ENCODE data around the gene CHST1. TPM values are rescaled to one million over a fixed set of nuclear protein-coding genes. Genes with fewer than 3 reads are reported as not detected.

Gene CHST1
- polyA plus RNA-seq, 1 donor = 3.0 TPM

GRCh38 chr11:45617871-45618601 is 47.4 kb downstream of the CHST1 start:
- H3K27me3 ChIP-seq (ENCODE audit: control insufficient read depth, insufficient read depth, low read length) = no peaks in the 10 kb centered on the region
- H3K4me1 ChIP-seq (ENCODE audit: control insufficient read depth, insufficient read depth, low read length) = no peaks in the 10 kb centered on the region
- no peak overlapping the region for H3K27ac ChIP-seq (ENCODE audit: low read length)
- no peak for DNase-seq
- no CpG with 5 or more reads among the region's 9 CpGs for WGBS (ENCODE audit: insufficient coverage, low lambda C conversion rate)
- peaks cover 10% of the 10 kb centered on the region for H3K9me3 ChIP-seq (ENCODE audit: control insufficient read depth, low read depth, low read length)
- H3K36me3 ChIP-seq (ENCODE audit: control insufficient read depth, insufficient read depth, low read length) = no peaks in the 10 kb centered on the region
- no peak overlapping the region for H3K4me3 ChIP-seq (ENCODE audit: low read length)

- Histone ChIP-seq H3K27ac (ENCODE audit: low read length) (no peak overlapping the region), H3K9me3 (ENCODE audit: control insufficient read depth, low read depth, low read length) (peaks cover 10% of the 10 kb centered on the region), H3K4me1 (ENCODE audit: control insufficient read depth, insufficient read depth, low read length) (no peaks in the 10 kb centered on the region), H3K4me3 (ENCODE audit: low read length) (no peak overlapping the region), H3K27me3 (ENCODE audit: control insufficient read depth, insufficient read depth, low read length) (no peaks in the 10 kb centered on the region), H3K36me3 (ENCODE audit: control insufficient read depth, insufficient read depth, low read length) (no peaks in the 10 kb centered on the region)
- no peak for DNase-seq
- no CpG with 5 or more reads among the region's 8 CpGs for WGBS (ENCODE audit: insufficient coverage, low lambda C conversion rate)
Measured at GRCh38 chr11:45616802-45617549, 48.4 kb downstream of the CHST1 start.

GRCh38 chr11:45615182-45615792 is 50.1 kb downstream of the CHST1 start:
- Histone ChIP-seq H3K27ac (ENCODE audit: low read length) (no peak overlapping the region), H3K4me3 (ENCODE audit: low read length) (no peak overlapping the region), H3K9me3 (ENCODE audit: control insufficient read depth, low read depth, low read length) (peaks cover 4% of the 10 kb centered on the region), H3K27me3 (ENCODE audit: control insufficient read depth, insufficient read depth, low read length) (no peaks in the 10 kb centered on the region), H3K4me1 (ENCODE audit: control insufficient read depth, insufficient read depth, low read length) (no peaks in the 10 kb centered on the region), H3K36me3 (ENCODE audit: control insufficient read depth, insufficient read depth, low read length) (no peaks in the 10 kb centered on the region)
- no peak for DNase-seq
- 57% methylated on average over 1 of the region's 4 CpGs for WGBS (ENCODE audit: insufficient coverage, low lambda C conversion rate)

- WGBS (ENCODE audit: insufficient coverage, low lambda C conversion rate) = 100% methylated on average over 1 of the region's 6 CpGs
- H3K36me3 ChIP-seq (ENCODE audit: control insufficient read depth, insufficient read depth, low read length) = no peaks in the 10 kb centered on the region
Measured at GRCh38 chr11:45614196-45614828, 51.1 kb downstream of the CHST1 start.

GRCh38 chr11:45610627-45611026 is 54.8 kb downstream of the CHST1 start:
- Histone ChIP-seq H3K36me3 (ENCODE audit: control insufficient read depth, insufficient read depth, low read length) (no peaks in the 10 kb centered on the region), H3K27ac (ENCODE audit: low read length) (no peak overlapping the region), H3K9me3 (ENCODE audit: control insufficient read depth, low read depth, low read length) (no peaks in the 10 kb centered on the region), H3K4me1 (ENCODE audit: control insufficient read depth, insufficient read depth, low read length) (no peaks in the 10 kb centered on the region), H3K4me3 (ENCODE audit: low read length) (no peak overlapping the region), H3K27me3 (ENCODE audit: control insufficient read depth, insufficient read depth, low read length) (peaks cover 2% of the 10 kb centered on the region)
- no peak for DNase-seq
- no CpG with 5 or more reads among the region's 3 CpGs for WGBS (ENCODE audit: insufficient coverage, low lambda C conversion rate)

More at GRCh38 chr11:45614196-45614828, 51.1 kb downstream of the CHST1 start:
- Histone ChIP-seq H3K9me3 (ENCODE audit: control insufficient read depth, low read depth, low read length) (no peaks in the 10 kb centered on the region), H3K27ac (ENCODE audit: low read length) (no peak overlapping the region), H3K4me1 (ENCODE audit: control insufficient read depth, insufficient read depth, low read length) (no peaks in the 10 kb centered on the region), H3K27me3 (ENCODE audit: control insufficient read depth, insufficient read depth, low read length) (no peaks in the 10 kb centered on the region), H3K4me3 (ENCODE audit: low read length) (no peak overlapping the region)
- DNase-seq = no peak

GRCh38 chr11:45609902-45610301 is 55.5 kb downstream of the CHST1 start:
- DNase-seq = no peak

GRCh38 chr11:45609337-45609736 is 56.1 kb downstream of the CHST1 start:
- no peak overlapping the region for H3K4me3 ChIP-seq (ENCODE audit: low read length)
- no peaks in the 10 kb centered on the region for H3K36me3 ChIP-seq (ENCODE audit: control insufficient read depth, insufficient read depth, low read length)
- H3K27me3 ChIP-seq (ENCODE audit: control insufficient read depth, insufficient read depth, low read length) = peaks cover 5% of the 10 kb centered on the region
- H3K4me1 ChIP-seq (ENCODE audit: control insufficient read depth, insufficient read depth, low read length) = no peaks in the 10 kb centered on the region
- WGBS (ENCODE audit: insufficient coverage, low lambda C conversion rate) = 100% methylated on average over 2 of the region's 3 CpGs
- H3K9me3 ChIP-seq (ENCODE audit: control insufficient read depth, low read depth, low read length) = no peaks in the 10 kb centered on the region
- DNase-seq = no peak
- no peak overlapping the region for H3K27ac ChIP-seq (ENCODE audit: low read length)

More at GRCh38 chr11:45609902-45610301, 55.5 kb downstream of the CHST1 start:
- Histone ChIP-seq H3K9me3 (ENCODE audit: control insufficient read depth, low read depth, low read length) (no peaks in the 10 kb centered on the region), H3K27ac (ENCODE audit: low read length) (no peak overlapping the region), H3K27me3 (ENCODE audit: control insufficient read depth, insufficient read depth, low read length) (peaks cover 2% of the 10 kb centered on the region), H3K36me3 (ENCODE audit: control insufficient read depth, insufficient read depth, low read length) (no peaks in the 10 kb centered on the region), H3K4me3 (ENCODE audit: low read length) (no peak overlapping the region), H3K4me1 (ENCODE audit: control insufficient read depth, insufficient read depth, low read length) (no peaks in the 10 kb centered on the region)
- no CpG with 5 or more reads among the region's 2 CpGs for WGBS (ENCODE audit: insufficient coverage, low lambda C conversion rate)

GRCh38 chr11:45607995-45608394 is 57.4 kb downstream of the CHST1 start:
- Histone ChIP-seq H3K4me1 (ENCODE audit: control insufficient read depth, insufficient read depth, low read length) (no peaks in the 10 kb centered on the region), H3K36me3 (ENCODE audit: control insufficient read depth, insufficient read depth, low read length) (no peaks in the 10 kb centered on the region), H3K9me3 (ENCODE audit: control insufficient read depth, low read depth, low read length) (no peaks in the 10 kb centered on the region), H3K27me3 (ENCODE audit: control insufficient read depth, insufficient read depth, low read length) (peaks cover 16% of the 10 kb centered on the region), H3K27ac (ENCODE audit: low read length) (no peak overlapping the region), H3K4me3 (ENCODE audit: low read length) (no peak overlapping the region)
- peak; percentile 20 to 44 for DNase-seq
- WGBS (ENCODE audit: insufficient coverage, low lambda C conversion rate) = no CpG with 5 or more reads among the region's 5 CpGs

GRCh38 chr11:45606514-45607281 is 58.7 kb downstream of the CHST1 start:
- H3K4me1 ChIP-seq (ENCODE audit: control insufficient read depth, insufficient read depth, low read length) = no peaks in the 10 kb centered on the region
- H3K27me3 ChIP-seq (ENCODE audit: control insufficient read depth, insufficient read depth, low read length) = peaks cover 16% of the 10 kb centered on the region
- no peaks in the 10 kb centered on the region for H3K9me3 ChIP-seq (ENCODE audit: control insufficient read depth, low read depth, low read length)
- no peak for DNase-seq
- WGBS (ENCODE audit: insufficient coverage, low lambda C conversion rate) = 0% methylated on average over 1 of the region's 10 CpGs
- H3K36me3 ChIP-seq (ENCODE audit: control insufficient read depth, insufficient read depth, low read length) = no peaks in the 10 kb centered on the region
- H3K27ac ChIP-seq (ENCODE audit: low read length) = no peak overlapping the region
- no peak overlapping the region for H3K4me3 ChIP-seq (ENCODE audit: low read length)
